Activated CD8-positive, alpha-beta memory T cell treated with anti-CD3 and anti-CD28 coated beads, Interleukin-2, amount 50 U/mL, for 48 hours (primary cell): ENCODE measurements around the gene MICAL2.

ENCODE experiments used
- DNase-seq: peaks from one replicate; pipeline ENCODE4 v3.0.0-alpha.2; 2020

Gene MICAL2

GRCh38 chr11:12079726-12080556, 30.4 kb upstream of the MICAL2 start:
- DNase-seq, result no peak

GRCh38 chr11:12083380-12083779, 27.0 kb upstream of the MICAL2 start:
- DNase-seq, result no peak

- no peak for DNase-seq
Observed at GRCh38 chr11:12084256-12084655, 26.1 kb upstream of the MICAL2 start.

- DNase-seq, result no peak
Observed at GRCh38 chr11:12085371-12086251, 24.8 kb upstream of the MICAL2 start.

GRCh38 chr11:12086271-12087074, 23.9 kb upstream of the MICAL2 start:
- no peak for DNase-seq

GRCh38 chr11:12087075-12088004, 23.1 kb upstream of the MICAL2 start:
- DNase-seq, result peak; percentile 70

GRCh38 chr11:12088047-12088481, 22.3 kb upstream of the MICAL2 start:
- no peak for DNase-seq

- no peak for DNase-seq
Observed at GRCh38 chr11:12088531-12088930, 21.9 kb upstream of the MICAL2 start.

GRCh38 chr11:12089041-12089440, 21.3 kb upstream of the MICAL2 start:
- no peak for DNase-seq

- no peak for DNase-seq
Observed at GRCh38 chr11:12089473-12089872, 20.9 kb upstream of the MICAL2 start.

- DNase-seq, result no peak
Observed at GRCh38 chr11:12090061-12090591, 20.3 kb upstream of the MICAL2 start.

- no peak for DNase-seq
Observed at GRCh38 chr11:12090761-12091258, 19.6 kb upstream of the MICAL2 start.

- DNase-seq, result no peak
Observed at GRCh38 chr11:12091956-12092558, 18.3 kb upstream of the MICAL2 start.

GRCh38 chr11:12092714-12093113, 17.7 kb upstream of the MICAL2 start:
- no peak for DNase-seq

- DNase-seq, result no peak
Observed at GRCh38 chr11:12094872-12095800, 15.3 kb upstream of the MICAL2 start.

- no peak for DNase-seq
Observed at GRCh38 chr11:12097219-12097618, 13.2 kb upstream of the MICAL2 start.

GRCh38 chr11:12098601-12099000, 11.8 kb upstream of the MICAL2 start:
- no peak for DNase-seq

- DNase-seq, result no peak
Observed at GRCh38 chr11:12099132-12099873, 11.1 kb upstream of the MICAL2 start.

GRCh38 chr11:12100429-12100828, 10.0 kb upstream of the MICAL2 start:
- no peak for DNase-seq
